Cerebellar nuclear complex (tissue), 1 donor: Measurements from ENCODE around the gene FBXO34.
A peak's percentile ranks its signal among the peaks of the same experiment; 100 is the strongest.

Experiments
- DNase-seq, 2 experiments: peaks; one replicate each; lab custom pipeline; 2025; lab: John Stamatoyannopoulos, UW

FBXO34 gene, protein sequence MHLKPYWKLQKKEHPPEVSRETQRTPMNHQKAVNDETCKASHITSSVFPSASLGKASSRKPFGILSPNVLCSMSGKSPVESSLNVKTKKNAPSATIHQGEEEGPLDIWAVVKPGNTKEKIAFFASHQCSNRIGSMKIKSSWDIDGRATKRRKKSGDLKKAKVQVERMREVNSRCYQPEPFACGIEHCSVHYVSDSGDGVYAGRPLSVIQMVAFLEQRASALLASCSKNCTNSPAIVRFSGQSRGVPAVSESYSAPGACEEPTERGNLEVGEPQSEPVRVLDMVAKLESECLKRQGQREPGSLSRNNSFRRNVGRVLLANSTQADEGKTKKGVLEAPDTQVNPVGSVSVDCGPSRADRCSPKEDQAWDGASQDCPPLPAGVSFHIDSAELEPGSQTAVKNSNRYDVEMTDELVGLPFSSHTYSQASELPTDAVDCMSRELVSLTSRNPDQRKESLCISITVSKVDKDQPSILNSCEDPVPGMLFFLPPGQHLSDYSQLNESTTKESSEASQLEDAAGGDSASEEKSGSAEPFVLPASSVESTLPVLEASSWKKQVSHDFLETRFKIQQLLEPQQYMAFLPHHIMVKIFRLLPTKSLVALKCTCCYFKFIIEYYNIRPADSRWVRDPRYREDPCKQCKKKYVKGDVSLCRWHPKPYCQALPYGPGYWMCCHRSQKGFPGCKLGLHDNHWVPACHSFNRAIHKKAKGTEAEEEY

DNA sequence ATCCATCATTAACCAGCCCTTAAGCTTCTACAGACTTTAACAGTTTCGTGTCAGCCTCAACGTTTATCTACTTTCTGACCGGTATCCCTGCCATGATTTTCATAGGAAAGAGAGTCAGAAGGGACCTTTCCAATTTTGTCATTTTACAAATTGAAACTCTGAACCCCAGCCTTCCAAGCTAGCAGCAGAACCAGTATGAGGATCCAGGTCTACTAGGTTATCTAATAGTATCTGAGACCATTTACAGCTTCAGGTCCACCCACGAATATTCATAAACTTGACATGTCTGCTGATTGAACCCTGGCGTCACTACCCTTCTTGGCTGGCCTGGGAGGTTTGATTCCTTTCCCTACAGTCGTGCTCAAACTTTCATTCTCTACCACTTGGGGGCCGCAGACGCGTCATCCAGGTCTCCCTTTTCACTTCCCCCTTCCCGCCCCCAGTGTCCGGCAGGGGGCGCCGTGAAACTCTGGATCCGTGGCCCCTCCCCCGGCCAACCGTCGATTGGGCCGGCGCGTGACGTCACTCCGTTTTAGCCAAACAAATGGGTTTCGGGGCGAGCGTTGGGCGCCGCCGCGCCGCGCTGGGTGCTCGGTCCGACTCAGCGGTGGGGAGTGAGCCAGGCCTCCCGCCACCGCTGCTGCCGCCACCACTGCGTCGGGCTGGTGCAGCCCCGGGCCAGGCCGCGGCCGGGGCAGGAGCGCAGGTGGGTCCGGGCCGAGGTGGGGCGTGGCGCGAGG is at the start of gene FBXO34:
Gene FBXO34, plus strand, starts transcription at position 590 of the 740 bp plus-strand sequence. CDS start 78,970 bp downstream, outside the sequence.
- peak; percentile 88 to 98 for DNase-seq

DNA sequence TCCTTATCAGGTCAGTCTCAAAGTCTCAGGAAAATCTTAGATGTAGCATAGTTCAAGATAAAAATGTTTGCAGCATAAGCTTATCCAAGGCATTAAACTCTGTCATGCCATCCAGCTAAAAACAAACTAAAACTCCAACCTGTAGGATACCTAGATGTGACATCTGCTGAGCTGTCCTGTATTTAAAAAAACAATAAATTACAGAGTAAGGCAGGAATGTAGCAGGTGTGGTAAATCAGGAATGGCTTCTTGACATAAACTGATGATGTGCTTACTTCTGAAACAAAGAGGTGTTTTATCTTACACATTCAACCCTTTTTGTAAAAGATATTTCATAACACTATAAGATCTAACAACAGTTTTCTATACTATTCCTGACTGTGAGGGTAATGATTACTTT is 49.3 kb upstream of the FBXO34 start:
- DNase-seq = no peak

DNA sequence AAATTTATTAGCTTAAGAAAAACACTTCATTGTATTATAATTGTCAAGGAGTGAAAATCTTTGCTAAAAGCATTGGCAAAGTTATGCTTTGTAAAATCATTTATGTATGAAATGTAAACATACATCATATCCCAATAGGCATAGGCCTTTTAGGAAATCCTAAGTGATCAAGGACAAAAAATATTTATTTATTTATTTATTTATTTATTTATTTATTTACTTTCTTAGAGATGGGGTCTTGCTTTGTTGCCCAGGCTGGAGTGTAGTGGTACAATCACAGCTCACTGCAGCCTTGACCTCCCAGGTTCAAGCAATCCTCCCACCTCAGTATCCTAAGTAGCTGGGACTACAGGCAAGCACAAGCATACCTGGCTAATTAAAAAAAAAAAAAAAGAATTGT is 47.9 kb upstream of the FBXO34 start:
- DNase-seq = no peak

DNA sequence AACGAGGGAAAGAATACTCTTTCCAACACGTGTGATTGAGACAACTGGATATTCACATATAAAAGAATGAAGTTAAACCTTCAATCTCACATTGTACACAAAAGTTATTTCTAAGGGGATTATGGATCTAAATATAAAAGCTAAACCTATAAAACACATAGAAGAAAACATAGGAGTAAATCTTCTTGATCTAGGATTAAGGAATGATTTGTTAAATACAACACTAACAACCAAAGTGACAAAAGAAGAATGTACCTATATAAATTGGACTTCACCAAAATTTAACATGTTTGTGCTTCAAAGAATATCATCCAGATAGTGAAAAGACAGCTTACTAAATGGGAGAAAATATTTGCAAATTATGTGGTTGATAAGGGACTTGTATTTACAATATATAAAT is 43.0 kb upstream of the FBXO34 start:
- DNase-seq = no peak

DNA sequence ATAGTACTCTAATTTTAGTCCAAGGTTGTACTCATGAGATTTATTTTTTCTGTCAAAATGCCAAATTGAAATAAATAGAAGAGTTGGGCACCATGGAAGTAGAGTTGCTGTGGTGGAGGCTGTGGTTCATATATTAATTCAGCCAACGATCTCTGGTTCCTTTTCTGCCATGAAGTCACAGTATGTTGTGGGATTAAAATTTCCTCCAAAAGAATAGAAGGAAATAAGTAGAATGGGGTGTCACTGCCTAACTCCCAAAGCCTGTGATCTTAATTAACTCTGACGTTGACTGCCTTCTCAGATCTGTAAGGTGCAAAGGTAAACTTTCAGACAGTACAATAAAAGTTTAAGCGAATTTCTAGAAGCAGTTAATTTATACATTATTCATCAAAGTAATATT is 37.6 kb upstream of the FBXO34 start:
- DNase-seq = no peak

DNA sequence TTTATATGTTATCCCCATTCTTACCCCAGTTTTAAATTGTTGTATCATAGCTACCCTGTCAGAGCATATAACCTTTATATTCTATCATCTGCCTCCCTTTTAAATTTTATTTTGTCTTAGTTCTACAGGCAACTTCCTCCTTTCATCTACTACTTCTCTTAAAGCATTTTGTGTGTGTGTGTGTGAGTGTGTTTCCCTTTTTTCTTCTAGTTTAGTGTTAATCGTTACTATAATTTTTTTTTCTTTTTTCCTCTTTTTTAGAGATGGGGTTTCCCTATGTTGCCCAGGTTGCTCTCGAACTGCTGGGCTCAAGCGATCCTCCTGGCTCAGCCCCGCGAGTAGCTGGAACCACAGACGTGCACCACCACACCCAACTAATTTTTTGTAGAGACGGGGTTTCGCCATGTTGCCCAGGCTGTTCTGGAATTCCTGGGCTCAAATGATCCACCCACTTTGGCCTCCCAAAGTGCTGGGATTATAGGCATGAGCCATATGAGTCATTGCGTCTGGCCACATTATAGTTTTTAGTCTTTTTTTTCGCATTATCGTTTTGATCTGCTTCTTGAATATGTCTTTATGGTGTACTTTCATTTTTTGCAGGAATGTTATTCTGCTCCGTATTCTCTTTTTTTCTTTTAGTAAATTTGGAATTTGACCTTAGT is 33.1 kb upstream of the FBXO34 start:
- DNase-seq = no peak

DNA sequence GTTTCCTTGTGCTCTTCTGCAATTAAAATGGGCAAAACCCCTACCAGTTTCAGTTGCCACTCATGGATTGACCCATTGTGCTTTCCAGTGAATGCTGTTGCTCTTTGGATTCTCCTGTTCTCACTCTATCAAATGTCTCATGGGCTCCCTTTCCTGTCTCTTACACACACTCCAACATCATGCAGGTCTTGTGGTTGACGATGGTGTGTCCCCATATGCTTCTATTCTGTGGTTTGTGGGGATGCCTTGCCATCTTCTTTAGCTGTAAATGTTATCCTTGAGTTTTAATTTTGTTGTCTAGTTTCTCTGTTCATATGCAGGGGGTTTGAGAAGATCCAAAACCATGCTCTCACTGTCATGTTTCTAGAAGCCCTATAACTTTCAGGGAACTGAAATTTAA is 31.9 kb upstream of the FBXO34 start:
- no peak for DNase-seq

DNA sequence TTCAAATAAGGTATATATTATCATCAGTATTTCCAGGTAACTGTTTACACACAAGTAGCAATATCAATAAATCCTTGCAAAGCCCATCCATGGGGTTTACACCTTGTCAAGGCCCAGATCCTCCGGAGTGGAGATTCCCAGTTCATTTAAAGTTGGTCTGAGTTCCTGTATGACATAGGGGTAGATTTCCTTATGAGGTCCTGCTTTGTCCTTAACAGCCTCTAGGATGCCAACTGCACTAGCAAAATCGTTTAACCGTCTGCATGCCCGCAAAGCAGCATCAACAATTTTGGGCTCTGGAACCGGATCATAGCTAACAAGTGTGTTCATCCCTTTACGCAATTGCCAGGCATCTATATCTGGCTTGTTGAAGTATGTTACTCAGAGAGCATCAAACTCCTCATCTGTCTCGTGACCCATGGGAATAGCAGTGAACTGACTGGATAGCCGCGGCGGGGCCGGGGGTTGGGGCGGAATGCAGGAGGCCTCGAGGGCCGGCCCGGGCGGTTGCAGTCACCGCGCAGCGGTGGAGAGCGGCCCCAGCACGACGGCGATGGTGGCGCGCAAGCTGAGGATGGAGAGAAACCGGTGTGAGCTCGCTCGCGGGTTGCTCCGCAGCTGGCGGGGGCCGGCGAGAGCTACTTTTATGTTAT is 30.6 kb upstream of the FBXO34 start:
- no peak for DNase-seq

DNA sequence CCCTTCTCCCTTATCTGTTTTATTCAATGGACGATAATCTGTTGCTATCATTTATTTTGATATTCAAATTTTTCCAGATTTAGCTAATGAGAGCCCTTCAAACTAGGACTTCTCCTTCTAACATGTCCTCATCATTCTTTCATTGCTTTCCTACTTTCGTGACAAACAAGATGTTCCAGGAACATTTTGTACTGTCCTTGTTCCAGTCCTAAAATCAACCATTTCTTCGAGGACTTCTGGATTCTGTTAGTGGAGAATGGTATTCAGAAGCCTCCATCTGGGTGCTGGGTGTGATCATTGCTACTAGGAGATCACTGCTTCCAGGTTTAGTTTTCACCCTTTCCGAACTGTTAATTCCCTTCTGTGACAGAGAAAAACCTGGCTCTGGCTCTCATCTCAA is 29.5 kb upstream of the FBXO34 start:
- no peak for DNase-seq

DNA sequence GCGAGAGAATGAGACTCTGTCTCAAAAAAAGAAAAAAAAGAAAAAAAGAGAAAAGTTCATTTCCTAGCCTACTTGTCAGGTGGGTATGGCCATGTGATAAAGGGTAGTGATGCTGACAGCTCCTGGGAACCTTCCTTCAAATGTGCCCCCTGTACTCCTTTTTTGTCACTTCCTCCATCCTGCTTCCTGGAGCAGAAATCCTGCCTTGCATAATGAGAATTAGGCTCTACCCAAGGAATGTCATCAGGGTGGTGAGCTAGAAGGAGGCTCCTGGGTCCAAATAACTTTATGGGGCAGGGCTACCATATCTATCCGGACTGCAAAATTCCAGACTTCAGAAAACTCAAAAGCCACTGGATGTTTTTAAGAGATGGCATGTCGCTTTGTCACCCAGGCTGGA is 27.8 kb upstream of the FBXO34 start:
- DNase-seq = no peak

DNA sequence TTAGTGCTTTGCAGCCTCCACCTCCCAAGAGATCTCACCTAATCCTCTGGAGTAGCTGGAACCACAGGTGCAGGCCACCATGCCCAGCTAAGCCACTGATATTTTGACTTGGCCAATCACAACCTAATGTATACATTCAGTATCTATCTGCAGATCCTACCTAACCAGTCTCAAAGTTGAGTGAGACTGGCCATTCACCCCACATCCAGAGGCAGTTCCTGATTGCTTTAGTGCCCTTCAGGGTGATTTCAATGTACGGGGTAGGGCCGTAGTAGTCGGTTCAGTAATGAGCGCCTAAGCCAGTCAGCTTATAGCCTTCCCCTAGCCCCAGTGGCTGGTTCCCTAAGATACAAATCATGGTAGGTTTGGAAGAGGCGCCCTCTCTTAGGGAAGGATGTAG is 27.4 kb upstream of the FBXO34 start:
- DNase-seq = no peak

DNA sequence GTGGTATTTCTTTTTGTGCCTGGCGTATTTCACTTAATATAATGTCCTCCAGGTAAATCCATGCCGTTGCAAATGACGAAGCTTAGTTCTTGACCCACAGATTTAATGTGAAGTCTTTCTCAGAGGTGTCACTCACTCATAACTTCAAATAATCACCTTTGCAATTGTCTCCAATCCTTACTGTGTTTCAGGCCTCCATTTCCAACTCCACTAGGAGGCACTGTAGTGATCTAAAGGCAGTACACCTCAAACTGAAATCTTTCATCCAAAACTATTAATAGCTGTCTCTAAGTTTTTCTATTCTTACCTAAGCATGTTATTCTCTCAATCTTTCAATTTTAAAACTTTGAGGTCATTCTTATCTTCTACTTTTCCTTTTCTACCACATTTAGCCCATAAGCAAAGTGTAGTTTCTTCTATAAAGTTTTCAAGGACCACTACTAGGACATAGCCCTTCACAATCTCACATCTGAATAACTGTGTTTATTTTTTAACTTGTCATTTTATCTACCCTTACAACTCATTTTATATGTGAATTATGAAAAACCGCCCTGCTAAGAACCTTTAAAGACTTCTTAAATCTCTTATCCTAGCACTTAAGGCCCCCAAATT is 25.5 kb upstream of the FBXO34 start:
- no peak for DNase-seq

DNA sequence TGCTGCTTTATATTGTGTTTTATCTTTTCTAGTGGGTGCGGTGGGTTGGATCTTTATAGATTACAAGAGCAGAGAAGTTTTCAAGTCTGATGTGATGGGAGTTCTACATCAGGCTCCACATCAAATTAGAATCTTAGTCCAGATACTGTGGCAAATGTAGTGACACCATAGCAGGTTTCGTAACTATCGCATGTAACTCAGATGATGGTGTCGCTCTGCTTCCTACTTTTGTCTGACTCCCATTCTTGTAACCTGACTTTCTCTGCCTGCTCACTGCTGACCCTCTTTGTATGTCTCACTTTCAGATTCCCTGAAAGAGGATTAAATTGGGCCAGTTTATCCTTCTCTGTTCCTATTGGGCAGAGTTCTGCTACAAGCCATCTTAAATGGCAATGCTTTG is 22.8 kb upstream of the FBXO34 start:
- no peak for DNase-seq

DNA sequence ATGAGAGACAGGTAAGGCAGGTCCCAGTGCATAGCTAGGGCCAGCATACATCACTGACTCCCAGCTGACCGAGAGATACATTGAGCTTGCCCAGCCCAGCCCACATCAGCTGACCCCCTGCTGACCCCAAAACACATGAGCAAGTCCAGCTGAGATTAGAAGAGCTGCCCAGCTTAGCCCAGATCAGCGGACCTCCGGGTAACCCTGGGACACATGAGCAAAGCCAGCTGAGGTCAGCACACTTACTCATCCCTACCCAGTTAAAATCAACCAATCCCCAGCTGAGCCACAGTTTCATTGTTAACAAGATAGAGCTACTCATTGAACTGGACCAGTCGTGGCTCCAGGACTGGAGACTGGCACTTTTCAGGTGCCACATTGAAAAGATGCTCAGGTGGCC is 21.8 kb upstream of the FBXO34 start:
- DNase-seq = no peak

DNA sequence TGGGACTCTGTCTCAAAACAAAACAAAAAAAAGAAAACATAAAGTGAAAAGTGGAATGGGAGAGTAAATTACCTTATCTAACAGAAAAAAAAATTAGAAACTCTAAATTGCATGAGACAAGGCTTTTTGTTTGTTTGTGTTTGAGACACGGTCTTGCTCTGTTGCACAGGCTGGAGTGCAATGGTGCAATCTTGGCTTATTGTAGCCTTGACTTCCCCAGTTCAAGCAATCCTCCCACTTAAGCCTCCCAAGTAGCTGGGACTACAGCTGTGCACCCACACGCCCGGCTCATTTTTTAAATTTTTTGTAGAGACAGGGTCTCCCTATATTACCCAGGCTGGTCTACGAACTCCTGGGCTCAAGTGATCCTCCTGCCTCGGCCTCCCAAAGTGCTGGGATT is 17.9 kb upstream of the FBXO34 start:
- no peak for DNase-seq

DNA sequence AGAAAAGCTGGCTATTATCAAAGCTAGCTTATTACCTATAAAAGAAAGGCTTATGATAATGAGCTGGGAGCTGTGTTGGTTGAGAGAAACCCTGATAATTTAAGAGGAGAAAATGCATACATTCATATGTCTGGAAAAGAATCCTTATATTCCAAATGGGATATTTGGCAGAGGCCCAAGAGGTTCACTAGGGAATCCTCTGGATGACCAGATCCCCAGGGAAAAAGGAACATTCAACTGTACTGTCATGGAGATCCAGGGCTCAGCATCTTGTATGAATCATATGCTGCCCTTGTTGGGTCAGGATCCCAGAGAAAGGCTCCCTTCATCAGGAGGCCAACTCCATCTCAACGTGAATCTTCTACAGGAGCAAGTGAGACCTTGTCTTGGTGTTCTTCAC is 16.6 kb upstream of the FBXO34 start:
- DNase-seq = no peak

DNA sequence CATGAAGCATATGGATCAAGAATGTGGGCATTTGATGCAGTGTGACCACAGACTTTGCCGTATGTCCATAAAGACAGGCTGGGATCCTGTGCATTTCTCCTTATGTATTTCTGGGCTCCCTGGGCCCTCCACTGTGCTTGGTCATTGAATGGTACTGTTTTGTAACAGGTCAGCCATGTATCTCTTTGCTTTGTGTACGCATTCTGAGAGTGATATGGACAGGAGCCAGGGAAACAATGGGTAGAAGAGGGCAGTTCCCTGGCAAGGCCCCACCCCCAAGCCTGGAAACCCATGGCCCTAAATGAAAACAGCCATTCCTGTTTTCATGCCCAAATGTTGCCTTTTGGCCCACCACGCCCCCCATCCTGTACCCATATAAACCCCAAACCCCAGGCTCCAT is 15.2 kb upstream of the FBXO34 start:
- DNase-seq = no peak

DNA sequence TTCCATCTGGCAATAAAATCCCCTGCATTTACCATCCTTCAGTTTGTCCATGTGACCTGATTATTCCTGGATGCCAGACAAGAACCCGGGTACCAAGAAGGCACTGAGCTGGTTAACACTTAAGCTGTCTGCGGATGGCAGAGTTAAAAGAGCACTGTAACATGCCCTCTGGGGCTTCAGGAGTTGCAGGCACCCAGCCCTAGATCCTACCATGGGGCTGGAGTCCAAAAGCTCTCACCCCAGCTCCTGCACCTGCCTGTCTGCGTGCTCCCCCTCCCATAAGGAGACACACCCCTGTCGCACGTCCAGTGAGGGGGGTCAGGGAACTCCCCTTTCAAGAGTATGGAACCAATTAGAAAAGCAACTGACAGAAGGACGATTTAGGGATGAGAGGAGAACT is 14.6 kb upstream of the FBXO34 start:
- DNase-seq = no peak

DNA sequence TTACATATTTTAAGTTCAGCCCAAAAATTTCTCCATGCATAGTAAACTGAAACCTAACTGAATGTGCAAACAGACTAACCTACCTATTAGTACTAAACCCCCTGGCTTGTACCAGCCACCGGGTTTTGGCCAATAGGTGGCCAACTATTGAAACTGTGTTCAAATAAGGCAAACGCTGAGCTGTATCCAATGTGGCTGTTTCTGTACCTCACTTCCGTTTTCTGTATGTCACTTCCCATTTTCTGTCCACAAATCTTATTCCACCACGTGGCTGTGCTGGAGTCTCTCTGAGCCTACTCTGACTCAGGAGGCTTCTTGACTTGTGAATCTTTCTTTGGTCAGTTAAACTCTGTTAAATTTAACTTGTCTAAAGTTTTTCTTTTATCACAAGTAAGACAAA is 6.0 kb upstream of the FBXO34 start:
- no peak for DNase-seq

DNA sequence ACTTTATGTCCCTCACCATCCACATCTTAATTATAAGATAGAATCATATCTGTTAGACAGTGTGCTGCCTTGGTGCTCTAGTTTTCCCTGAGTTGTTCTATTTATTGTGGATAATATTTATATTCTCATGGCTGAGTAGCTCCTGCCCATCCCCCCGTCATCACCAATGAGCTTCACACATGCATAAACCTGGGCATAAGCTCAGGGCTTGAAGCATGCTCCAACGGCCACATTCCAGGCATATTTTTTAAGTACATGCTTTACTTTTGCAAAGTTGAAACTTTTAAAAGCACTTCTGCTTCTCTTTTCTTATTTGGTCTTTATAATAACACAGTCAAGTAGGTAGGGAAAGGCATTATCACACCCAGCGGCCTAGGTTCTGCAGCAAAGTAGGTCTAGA is 3.4 kb upstream of the FBXO34 start:
- no peak for DNase-seq

DNA sequence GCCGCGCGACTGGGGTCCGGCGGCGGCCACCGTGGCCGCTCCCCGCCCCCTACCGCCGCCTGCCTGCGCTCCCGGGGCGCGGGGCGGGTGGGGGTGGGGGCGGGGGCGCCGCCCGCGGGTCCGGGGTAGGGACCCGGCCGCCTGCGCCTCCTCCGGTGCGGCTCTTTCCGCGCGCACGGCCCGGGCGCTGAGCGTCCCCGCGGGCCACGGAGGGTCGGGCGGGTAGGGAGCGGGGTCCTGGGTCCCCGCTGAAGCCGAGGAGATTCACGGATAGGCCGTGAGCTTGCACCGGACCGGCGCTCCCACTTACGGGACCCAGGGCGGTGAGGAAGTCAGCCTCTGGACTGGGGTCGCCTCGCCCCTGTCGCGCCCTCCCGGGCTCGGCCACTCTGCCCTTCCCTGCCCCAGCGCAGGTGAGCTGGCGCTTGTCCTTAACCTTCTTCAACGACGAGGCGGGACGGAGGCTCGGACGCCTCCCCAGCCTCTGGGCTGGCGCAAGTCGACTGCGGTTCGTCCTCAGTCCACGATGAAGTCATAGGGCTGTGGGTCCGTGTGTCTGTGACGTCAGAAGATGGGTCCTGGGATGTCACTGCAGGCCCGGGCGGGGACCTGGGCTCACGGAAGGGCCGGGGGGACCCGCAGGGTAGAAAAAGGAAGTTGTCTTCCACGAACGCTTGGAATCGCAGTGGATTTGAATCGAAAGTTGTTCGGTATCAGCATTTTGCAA is 514 bp downstream of the FBXO34 start:
- DNase-seq = peak in 1 of 2 experiments; percentile 5
